Measurements from ENCODE around the gene CST6. TPM values are rescaled to one million over a fixed set of nuclear protein-coding genes. Genes with fewer than 3 reads are reported as not detected.

Gene CST6
- total RNA-seq, 4 donors from 2014 or later: 734 to 2,600 (median 1,315) TPM

- no peak overlapping the region for H3K4me3 ChIP-seq (ENCODE audit: low read depth, poor library complexity, severe bottlenecking)
- WGBS, 2 donors: 29 to 38% methylated on average over 12 to 14 of the region's 14 CpGs
- intact Hi-C loops (cut with DNase I; ENCODE audit: low total_unique reads): no loop called here
- no peak for DNase-seq (ENCODE audit: low spot score in 2 of 2)
- TF ChIP-seq CTCF (IDR thresholded peaks at IDR 0.05): no peak
- TF ChIP-seq POLR2A (IDR thresholded peaks at IDR 0.05): no peak
These were observed 496 bp upstream of the CST6 start for GRCh38 chr11:66011239-66011784.

- H3K4me3 ChIP-seq (ENCODE audit: low read depth, poor library complexity, severe bottlenecking): no peak overlapping the region
- no peak for DNase-seq (ENCODE audit: low spot score in 2 of 2)
- intact Hi-C loops (cut with DNase I; ENCODE audit: low total_unique reads): no loop called here
- 36 to 62% methylated on average over 8 to 12 of the region's 12 CpGs for WGBS, 2 donors
- TF ChIP-seq POLR2A (IDR thresholded peaks at IDR 0.05) (no peak), CTCF (IDR thresholded peaks at IDR 0.05) (no peak)
These were observed 650 bp downstream of the CST6 start for GRCh38 chr11:66012371-66012945.

- no peak for DNase-seq (ENCODE audit: low spot score in 2 of 2)
- WGBS, 2 donors: 54 to 66% methylated on average over 10 to 12 of the region's 12 CpGs
- TF ChIP-seq CTCF (IDR thresholded peaks at IDR 0.05): no peak
- TF ChIP-seq POLR2A (IDR thresholded peaks at IDR 0.05): no peak
These were observed 1.3 kb downstream of the CST6 start for GRCh38 chr11:66012946-66013761.

GRCh38 chr11:66013762-66014100 is 1.9 kb downstream of the CST6 start:
- 70 to 83% methylated on average over 4 to 7 of the region's 7 CpGs for WGBS, 2 donors
- no peak for DNase-seq (ENCODE audit: low spot score in 2 of 2)
- TF ChIP-seq CTCF (IDR thresholded peaks at IDR 0.05): no peak
- TF ChIP-seq POLR2A (IDR thresholded peaks at IDR 0.05): no peak
- intact Hi-C loops (cut with DNase I; ENCODE audit: low total_unique reads): no loop called here
- H3K4me3 ChIP-seq (ENCODE audit: low read depth, poor library complexity, severe bottlenecking): no peak overlapping the region

More at GRCh38 chr11:66012946-66013761, 1.3 kb downstream of the CST6 start:
- intact Hi-C loops (cut with DNase I; ENCODE audit: low total_unique reads): no loop called here
- H3K4me3 ChIP-seq (ENCODE audit: low read depth, poor library complexity, severe bottlenecking): no peak overlapping the region

- TF ChIP-seq POLR2A (IDR thresholded peaks at IDR 0.05) (no peak), CTCF (IDR thresholded peaks at IDR 0.05) (no peak)
- no peak for DNase-seq (ENCODE audit: low spot score in 2 of 2)
- H3K4me3 ChIP-seq (ENCODE audit: low read depth, poor library complexity, severe bottlenecking): no peak overlapping the region
- WGBS, 2 donors: 94 to 99% methylated on average over 4 to 6 of the region's 6 CpGs
- intact Hi-C loops (cut with DNase I; ENCODE audit: low total_unique reads): no loop called here
These were observed 3.1 kb downstream of the CST6 start for GRCh38 chr11:66014804-66015453.

Measured in lower leg skin (tissue), 4 donors.